Mesenchymal stem cell (in vitro differentiated cells and primary cell): Measurements from ENCODE around the gene ARHGEF33.
A peak's percentile ranks its signal among the peaks of the same experiment; 100 is the strongest.

Experiments
- DNase-seq: peaks from one replicate; pipeline ENCODE4 v3.0.0-alpha.2; 2013
- H2AFZ ChIP-seq: one replicate; pipeline ENCODE4 v1.6.1; 2013; ENCODE audit warnings: low read depth, mild to moderate bottlenecking, control low read depth, inconsistent platforms, low read length, moderate library complexity
- H2AK5ac ChIP-seq: 2 replicates; pipeline ENCODE4 v1.6.1; 2013; ENCODE audit warnings: low read length, moderate library complexity, mild to moderate bottlenecking, inconsistent platforms; ENCODE audit not compliant: severe bottlenecking
- H2BK120ac ChIP-seq: one replicate; pipeline ENCODE4 v1.6.1; 2013; ENCODE audit warnings: low read depth, mild to moderate bottlenecking, inconsistent platforms, low read length, moderate library complexity
- H2BK12ac ChIP-seq, 2 experiments: one replicate each; pipeline ENCODE4 v1.6.1; 2013; ENCODE audit warnings: inconsistent platforms in 2 of 2, low read length in 2 of 2, mild to moderate bottlenecking in 2 of 2, moderate library complexity in 2 of 2, control low read depth in 1 of 2
- H2BK15ac ChIP-seq: one replicate; pipeline ENCODE4 v1.6.1; 2013; ENCODE audit warnings: mild to moderate bottlenecking, low read depth, inconsistent platforms; ENCODE audit not compliant: poor library complexity, severe bottlenecking
- H2BK5ac ChIP-seq: 2 replicates; pipeline ENCODE4 v1.6.1; 2013; ENCODE audit warnings: low read depth, mild to moderate bottlenecking, low read length, control low read depth, inconsistent platforms; ENCODE audit not compliant: poor library complexity, severe bottlenecking
- H3K14ac ChIP-seq, 2 experiments: one replicate each; pipeline ENCODE4 v1.6.1; 2013; ENCODE audit warnings: inconsistent platforms in 2 of 2, low read length in 2 of 2, control low read depth in 1 of 2, mild to moderate bottlenecking in 1 of 2, moderate library complexity in 1 of 2
- H3K18ac ChIP-seq, 2 experiments: one replicate each; pipeline ENCODE4 v1.6.1; 2013; ENCODE audit warnings: inconsistent platforms in 2 of 2, low read length in 2 of 2, control low read depth in 1 of 2, low read depth in 1 of 2, mild to moderate bottlenecking in 1 of 2
- H3K23ac ChIP-seq, 2 experiments: one replicate each; pipeline ENCODE4 v1.6.1; 2013; ENCODE audit warnings: inconsistent platforms in 2 of 2, low read length in 2 of 2, mild to moderate bottlenecking in 2 of 2, moderate library complexity in 2 of 2, control low read depth in 1 of 2
- H3K27ac ChIP-seq: 2 replicates; pipeline ENCODE4 v1.5.1; 2013; ENCODE audit warnings: mild to moderate bottlenecking, moderate library complexity, low read length, control low read depth, inconsistent platforms; ENCODE audit not compliant: poor library complexity, severe bottlenecking
- H3K27me3 ChIP-seq, 2 experiments: 2 replicates each; pipeline versions ENCODE4 v1.6.1 to v1.7.0; 2013; ENCODE audit warnings: low read length in 2 of 2, mild to moderate bottlenecking in 2 of 2, moderate library complexity in 2 of 2, control low read depth in 1 of 2, inconsistent platforms in 1 of 2; ENCODE audit not compliant: control insufficient read depth in 1 of 2, insufficient read depth in 1 of 2
- H3K36me3 ChIP-seq, 2 experiments: 2 replicates each; pipeline versions ENCODE4 v1.6.1 to v1.7.0; 2013; ENCODE audit warnings: low read length in 2 of 2, control low read depth in 1 of 2, inconsistent platforms in 1 of 2, low read depth in 1 of 2, mild to moderate bottlenecking in 1 of 2; ENCODE audit not compliant: insufficient read depth in 2 of 2, control insufficient read depth in 1 of 2
- H3K4ac ChIP-seq, 2 experiments: one replicate each; pipeline ENCODE4 v1.6.1; 2013; ENCODE audit warnings: inconsistent platforms in 2 of 2, low read length in 2 of 2, mild to moderate bottlenecking in 2 of 2, moderate library complexity in 2 of 2, control low read depth in 1 of 2, low read depth in 1 of 2
- H3K4me1 ChIP-seq: 2 replicates; pipeline ENCODE4 v1.6.1; 2013; ENCODE audit warnings: low read depth, low read length, control low read depth; ENCODE audit not compliant: control insufficient read depth, insufficient read depth
- H3K4me2 ChIP-seq: 2 replicates; pipeline ENCODE4 v1.6.1; 2013; ENCODE audit warnings: low read length, mild to moderate bottlenecking, inconsistent platforms; ENCODE audit not compliant: poor library complexity, severe bottlenecking
- H3K4me3 ChIP-seq, 2 experiments: 2 replicates each; pipeline versions ENCODE4 v1.5.1 to v1.7.0; 2013; ENCODE audit warnings: low read length in 2 of 2, mild to moderate bottlenecking in 2 of 2, control low read depth in 1 of 2, low read depth in 1 of 2; ENCODE audit not compliant: insufficient read depth in 1 of 2
- H3K79me1 ChIP-seq: replicated peaks from 2 replicates; pipeline ENCODE4 v1.6.1; 2013; ENCODE audit warnings: mild to moderate bottlenecking, control low read depth, low read length, inconsistent platforms; ENCODE audit not compliant: poor library complexity, severe bottlenecking
- H3K9ac ChIP-seq: 2 replicates; pipeline ENCODE4 v1.7.0; 2013; ENCODE audit warnings: mild to moderate bottlenecking, low read length, moderate library complexity
- H3K9me3 ChIP-seq: 2 replicates; pipeline ENCODE4 v1.7.0; 2013; ENCODE audit warnings: mild to moderate bottlenecking, low read length; ENCODE audit not compliant: control insufficient read depth
- H4K8ac ChIP-seq: one replicate; pipeline ENCODE4 v1.6.1; 2013; ENCODE audit warnings: inconsistent platforms, mild to moderate bottlenecking, low read length, moderate library complexity
- H4K91ac ChIP-seq: one replicate; pipeline ENCODE4 v1.6.1; 2013; ENCODE audit warnings: mild to moderate bottlenecking, low read length, inconsistent platforms
- WGBS: methylation state at CpG from one replicate; pipeline ENCODE4 v1.1.7; 2013; ENCODE audit warnings: mixed read lengths; 5-methylcytosine and 5-hydroxymethylcytosine counted together

ARHGEF33 gene

DNA sequence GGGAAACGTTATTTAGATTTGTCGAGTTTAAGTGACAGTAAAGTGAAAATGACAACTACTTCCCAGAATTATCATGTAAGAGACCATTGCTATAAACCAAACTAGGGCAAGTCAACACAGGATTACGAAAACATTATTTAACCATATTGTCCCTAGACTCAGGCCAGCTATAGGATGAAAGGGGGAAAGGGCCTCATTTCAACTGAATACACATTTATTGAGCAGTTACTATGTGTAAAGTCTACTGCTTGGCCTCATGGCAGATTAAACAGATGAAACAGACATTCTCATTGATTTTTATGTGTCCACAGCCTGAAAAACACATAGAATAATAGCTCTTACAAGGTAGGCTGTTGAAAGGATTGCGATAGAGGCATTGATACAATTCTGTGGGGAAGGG lies 32.7 kb downstream of the ARHGEF33 start:
- no peaks in the 10 kb centered on the region for H3K9me3 ChIP-seq
- H4K8ac ChIP-seq, result no peak overlapping the region
- no peak overlapping the region for H3K4ac ChIP-seq
- H2BK12ac ChIP-seq, result no peak overlapping the region
- no peaks in the 10 kb centered on the region for H3K79me1 ChIP-seq
- DNase-seq, result no peak
- no peak overlapping the region for H2BK5ac ChIP-seq
- WGBS, result 94% methylated on average over 1 of the region's 4 CpGs
- no peak overlapping the region for H4K91ac ChIP-seq
- no peak overlapping the region for H3K4me3 ChIP-seq
- H3K18ac ChIP-seq, result no peak overlapping the region
- H3K27ac ChIP-seq, result no peak overlapping the region
- no peak overlapping the region for H3K14ac ChIP-seq
- no peaks in the 10 kb centered on the region for H3K36me3 ChIP-seq
- no peak overlapping the region for H2AK5ac ChIP-seq
- no peaks in the 10 kb centered on the region for H3K4me1 ChIP-seq
- no peak overlapping the region for H3K9ac ChIP-seq
- H3K23ac ChIP-seq, result no peak overlapping the region
- H3K27me3 ChIP-seq, result no peaks in the 10 kb centered on the region
- H2AFZ ChIP-seq, result no peak overlapping the region
- H2BK15ac ChIP-seq, result no peak overlapping the region
- H2BK120ac ChIP-seq, result no peak overlapping the region
- H3K4me2 ChIP-seq, result no peak overlapping the region

DNA sequence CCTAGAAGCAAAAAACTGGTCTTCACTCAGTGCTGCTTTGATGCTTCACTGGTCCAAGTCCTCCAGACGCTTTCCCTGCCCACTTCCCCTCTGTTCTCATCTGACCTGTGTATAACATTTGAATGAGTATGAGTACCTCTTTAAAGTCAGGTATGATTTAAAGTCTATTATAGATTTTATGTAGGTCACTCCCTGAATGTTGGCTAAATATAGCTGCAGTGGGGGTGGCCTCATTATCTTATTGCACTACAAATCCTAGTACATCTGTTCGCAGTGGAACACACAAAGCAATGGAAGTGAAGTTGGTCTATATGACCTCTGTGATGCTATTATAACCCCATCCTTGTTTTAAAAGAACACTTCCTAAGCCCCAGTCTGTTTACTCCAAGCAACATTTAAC lies 33.2 kb downstream of the ARHGEF33 start:
- H3K27me3 ChIP-seq, result no peaks in the 10 kb centered on the region
- H2BK120ac ChIP-seq, result no peak overlapping the region
- no peak overlapping the region for H3K18ac ChIP-seq
- no peak overlapping the region for H4K91ac ChIP-seq
- no peak overlapping the region for H2BK15ac ChIP-seq
- no CpG with 5 or more reads among the region's 2 CpGs for WGBS
- H3K9ac ChIP-seq, result no peak overlapping the region
- H2BK5ac ChIP-seq, result no peak overlapping the region
- no peak overlapping the region for H2BK12ac ChIP-seq
- no peak overlapping the region for H2AFZ ChIP-seq
- no peak overlapping the region for H4K8ac ChIP-seq
- no peaks in the 10 kb centered on the region for H3K9me3 ChIP-seq
- H3K4me1 ChIP-seq, result no peaks in the 10 kb centered on the region
- H3K4me2 ChIP-seq, result no peak overlapping the region
- no peak overlapping the region for H3K27ac ChIP-seq
- H3K23ac ChIP-seq, result no peak overlapping the region
- no peak overlapping the region for H3K4me3 ChIP-seq
- no peak overlapping the region for H3K4ac ChIP-seq
- peak overlapping the region in 1 of 2 experiments; percentile 28 for H3K14ac ChIP-seq
- no peaks in the 10 kb centered on the region for H3K36me3 ChIP-seq
- no peaks in the 10 kb centered on the region for H3K79me1 ChIP-seq
- DNase-seq, result no peak
- no peak overlapping the region for H2AK5ac ChIP-seq

DNA sequence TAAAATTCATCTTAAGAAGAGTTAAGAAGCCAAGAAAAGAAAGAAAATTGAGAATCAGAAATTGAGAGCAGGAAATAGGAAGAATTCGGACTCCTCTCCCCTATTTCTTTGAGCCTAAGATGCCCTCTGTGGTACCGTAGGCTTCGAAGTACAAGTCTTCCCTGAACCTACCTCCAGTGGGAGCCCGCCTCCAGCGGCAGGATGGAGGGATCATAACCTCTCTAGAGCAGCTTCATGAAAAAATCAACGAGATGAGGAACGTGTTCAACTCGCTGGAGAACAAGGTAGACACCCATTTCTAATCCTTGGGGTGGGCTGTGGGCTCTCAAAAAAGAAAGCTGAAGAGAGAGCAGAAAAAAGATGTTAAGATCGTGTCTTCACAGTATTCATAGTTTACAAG lies 36.3 kb downstream of the ARHGEF33 start:
- Histone ChIP-seq H2BK15ac (no peak overlapping the region), H3K4me2 (no peak overlapping the region), H4K8ac (no peak overlapping the region), H3K27me3 (no peaks in the 10 kb centered on the region), H4K91ac (no peak overlapping the region), H3K4me1 (no peaks in the 10 kb centered on the region), H3K36me3 (no peaks in the 10 kb centered on the region), H3K14ac (no peak overlapping the region), H2BK12ac (no peak overlapping the region), H2BK120ac (no peak overlapping the region), H3K9me3 (no peaks in the 10 kb centered on the region), H3K18ac (no peak overlapping the region), H3K23ac (no peak overlapping the region), H3K79me1 (no peaks in the 10 kb centered on the region), H2AK5ac (no peak overlapping the region), H2BK5ac (no peak overlapping the region), H2AFZ (no peak overlapping the region), H3K4me3 (no peak overlapping the region), H3K4ac (no peak overlapping the region), H3K27ac (no peak overlapping the region), H3K9ac (no peak overlapping the region)
- DNase-seq, result no peak
- WGBS, result 70% methylated on average over 9 of the region's 9 CpGs

DNA sequence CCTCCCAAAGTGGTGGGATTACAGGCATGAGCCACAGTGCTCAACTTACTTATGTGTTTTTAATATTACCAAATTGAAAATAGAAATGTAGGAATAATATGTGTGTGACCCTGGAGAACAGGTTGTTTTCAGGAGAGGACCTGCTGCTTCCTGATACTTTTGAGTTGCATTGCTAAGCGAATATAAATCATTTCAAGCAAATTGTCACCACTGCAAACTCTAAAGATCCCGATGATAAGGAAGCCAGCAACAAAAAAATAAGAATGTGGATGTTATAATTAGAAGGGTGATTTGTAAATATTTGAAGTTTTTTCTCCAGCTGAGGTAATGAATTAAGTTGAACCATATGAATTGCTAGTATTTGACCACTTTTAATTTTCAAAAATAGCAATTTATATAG lies 40.9 kb downstream of the ARHGEF33 start:
- H2AK5ac ChIP-seq, result no peak overlapping the region
- H2BK5ac ChIP-seq, result no peak overlapping the region
- H3K4ac ChIP-seq, result no peak overlapping the region
- H2BK12ac ChIP-seq, result no peak overlapping the region
- no peak for DNase-seq
- WGBS, result 100% methylated on average over 2 of the region's 2 CpGs
- no peaks in the 10 kb centered on the region for H3K9me3 ChIP-seq
- H3K14ac ChIP-seq, result no peak overlapping the region
- H2BK120ac ChIP-seq, result no peak overlapping the region
- H3K23ac ChIP-seq, result no peak overlapping the region
- H4K8ac ChIP-seq, result no peak overlapping the region
- no peak overlapping the region for H3K27ac ChIP-seq
- no peak overlapping the region for H3K4me3 ChIP-seq
- H3K79me1 ChIP-seq, result no peaks in the 10 kb centered on the region
- no peak overlapping the region for H2BK15ac ChIP-seq
- H4K91ac ChIP-seq, result no peak overlapping the region
- no peak overlapping the region for H3K9ac ChIP-seq
- H3K27me3 ChIP-seq, result no peaks in the 10 kb centered on the region
- peaks cover 1% of the 10 kb centered on the region for H3K4me1 ChIP-seq
- H2AFZ ChIP-seq, result no peak overlapping the region
- no peak overlapping the region for H3K18ac ChIP-seq
- no peak overlapping the region for H3K4me2 ChIP-seq
- no peaks in the 10 kb centered on the region for H3K36me3 ChIP-seq
